H1 (cell line): Measurements from ENCODE around the gene DIO3. TPM values are rescaled to one million over a fixed set of nuclear protein-coding genes. Genes with fewer than 3 reads are reported as not detected.
A peak's percentile ranks its signal among the peaks of the same experiment; 100 is the strongest.

Experiments
- CTCF ChIA-PET: fragments of 300-600 bp; sonication (Branson Sonifier 250); formaldehyde crosslinking; loops from one replicate; lab custom pipeline; 2021; ENCODE audit not compliant: partially characterized antibody; lab: Charles Lee
- POLR2A ChIA-PET: fragments of 300-600 bp; sonication (Branson Sonifier 250); formaldehyde crosslinking; loops from one replicate; lab custom pipeline; 2021; ENCODE audit warnings: inconsistent platforms; ENCODE audit not compliant: partially characterized antibody; lab: Charles Lee
- DNase-seq, 2 experiments: peaks; one replicate each; pipeline versions ENCODE4 v3.0.0 to v3.0.0-alpha.2; 2010 to 2022; ENCODE audit warnings: low spot score in 2 of 2, low read depth in 1 of 2, mixed read lengths in 1 of 2
- FAIRE-seq: peaks from 2 replicates; lab custom pipeline; 2011; peaks lifted over from hg19 to GRCh38; lab: Jason Lieb, UNC
- H2AFZ ChIP-seq: 2 replicates; pipeline ENCODE4 v1.8.1; 2012; ENCODE audit warnings: low read length, inconsistent platforms
- H2AK5ac ChIP-seq: 2 replicates; pipeline ENCODE4 v1.6.1; 2013; ENCODE audit warnings: low read depth, low read length
- H2BK120ac ChIP-seq: replicated peaks from 2 replicates; pipeline ENCODE3; 2013; ENCODE audit warnings: low read depth, low read length, inconsistent platforms
- H2BK12ac ChIP-seq: 2 replicates; pipeline ENCODE4 v1.6.1; 2013; ENCODE audit warnings: low read depth, low read length
- H2BK15ac ChIP-seq: 2 replicates; pipeline ENCODE4 v1.6.1; 2013; ENCODE audit warnings: low read length
- H2BK20ac ChIP-seq: 2 replicates; pipeline ENCODE4 v1.6.1; 2013; ENCODE audit warnings: low read length
- H2BK5ac ChIP-seq: 2 replicates; pipeline ENCODE4 v1.6.1; 2013; ENCODE audit warnings: low read depth, low read length
- H3K14ac ChIP-seq: 2 replicates; pipeline ENCODE4 v1.6.1; 2013; ENCODE audit warnings: inconsistent platforms; ENCODE audit not compliant: insufficient read length
- H3K18ac ChIP-seq: 2 replicates; pipeline ENCODE4 v1.6.1; 2013; ENCODE audit warnings: low read length; ENCODE audit errors: extremely low read depth
- H3K23ac ChIP-seq: 2 replicates; pipeline ENCODE4 v1.6.1; 2013; ENCODE audit warnings: inconsistent platforms; ENCODE audit not compliant: insufficient read length
- H3K23me2 ChIP-seq: 2 replicates; pipeline ENCODE4 v1.6.1; 2013; ENCODE audit warnings: low read depth, low read length
- H3K27ac ChIP-seq: 2 replicates; pipeline ENCODE4 v1.6.1; 2011; ENCODE audit warnings: low read depth, low read length, inconsistent platforms
- H3K27me3 ChIP-seq, 4 experiments: replicated peaks in 1 of 4; 1 replicate in 1 of 4; 2 replicates in 3 of 4; pipeline versions ENCODE4 v1.6.1 to v1.8.1; 2011 to 2013; ENCODE audit warnings: low read length in 3 of 4, mild to moderate bottlenecking in 3 of 4, inconsistent platforms in 2 of 4, mixed read lengths in 2 of 4, moderate library complexity in 1 of 4; ENCODE audit not compliant: control insufficient read depth in 3 of 4, insufficient read depth in 3 of 4; ENCODE audit errors: extremely low read depth in 1 of 4
- H3K36me3 ChIP-seq, 4 experiments: 2 replicates each; pipeline versions ENCODE4 v1.6.1 to v1.8.1; 2011 to 2013; ENCODE audit warnings: mild to moderate bottlenecking in 4 of 4, low read length in 3 of 4, moderate library complexity in 2 of 4, control low read depth in 1 of 4, inconsistent platforms in 1 of 4; ENCODE audit not compliant: insufficient read depth in 4 of 4, control insufficient read depth in 2 of 4
- H3K4ac ChIP-seq: replicated peaks from 2 replicates; pipeline ENCODE3; 2013; ENCODE audit warnings: low read length, low read depth, mixed read lengths, inconsistent platforms; ENCODE audit not compliant: insufficient read length
- H3K4me1 ChIP-seq, 4 experiments: replicated peaks in 1 of 4; 1 replicate in 1 of 4; 2 replicates in 3 of 4; pipeline versions ENCODE4 v1.6.1 to v1.8.1; 2011 to 2013; ENCODE audit warnings: low read length in 3 of 4, inconsistent platforms in 2 of 4, mixed read lengths in 1 of 4; ENCODE audit not compliant: insufficient read depth in 4 of 4, control insufficient read depth in 3 of 4
- H3K4me2 ChIP-seq, 2 experiments: 2 replicates each; pipeline versions ENCODE4 v1.6.1 to v1.8.1; 2011 to 2013; ENCODE audit warnings: low read depth in 2 of 2, low read length in 2 of 2, control low read depth in 1 of 2, inconsistent platforms in 1 of 2, mild to moderate bottlenecking in 1 of 2; ENCODE audit not compliant: insufficient read depth in 1 of 2
- H3K4me3 ChIP-seq, 4 experiments: fragments of 200-600, 300-600 bp in 1 of 4; sonication (generic), shearing (Covaris generic), sonication (Bioruptor Twin) in 1 of 4; 2 replicates each; pipeline versions ENCODE4 v1.5.1 to v1.8.1; 2011 to 2016; ENCODE audit warnings: low read length in 4 of 4, low read depth in 3 of 4, control low read depth in 2 of 4, inconsistent platforms in 2 of 4, mild to moderate bottlenecking in 2 of 4, mixed read lengths in 1 of 4, moderate library complexity in 1 of 4; ENCODE audit not compliant: insufficient read depth in 2 of 4; ENCODE audit errors: extremely low read depth in 1 of 4
- H3K56ac ChIP-seq: replicated peaks from 2 replicates; pipeline ENCODE3; 2013; ENCODE audit warnings: low read depth, mild to moderate bottlenecking, mixed read lengths, low read length, inconsistent platforms; ENCODE audit not compliant: insufficient read length
- H3K79me1 ChIP-seq: 2 replicates; pipeline ENCODE4 v1.6.1; 2013; ENCODE audit warnings: low read depth, low read length, control low read depth
- H3K79me2 ChIP-seq, 2 experiments: 2 replicates each; pipeline versions ENCODE4 v1.6.1 to v1.8.1; 2012 to 2013; ENCODE audit warnings: low read length in 2 of 2, mild to moderate bottlenecking in 2 of 2, inconsistent platforms in 1 of 2; ENCODE audit not compliant: insufficient read depth in 2 of 2, control insufficient read depth in 1 of 2
- H3K9ac ChIP-seq, 4 experiments: replicated peaks in 1 of 4; 1 replicate in 1 of 4; 2 replicates in 3 of 4; pipeline versions ENCODE4 v1.6.1 to v1.8.1; 2011 to 2013; ENCODE audit warnings: low read depth in 3 of 4, low read length in 3 of 4, control low read depth in 2 of 4, mild to moderate bottlenecking in 2 of 4, moderate library complexity in 2 of 4, inconsistent platforms in 1 of 4; ENCODE audit errors: extremely low read depth in 1 of 4
- H3K9me3 ChIP-seq, 2 experiments: 2 replicates each; pipeline versions ENCODE4 v1.6.1 to v1.8.1; 2012 to 2013; ENCODE audit warnings: mild to moderate bottlenecking in 2 of 2, moderate library complexity in 2 of 2, control low read depth in 1 of 2, inconsistent platforms in 1 of 2, low read depth in 1 of 2, low read length in 1 of 2, mixed read lengths in 1 of 2; ENCODE audit not compliant: insufficient read depth in 2 of 2
- H4K20me1 ChIP-seq, 2 experiments: replicated peaks in 1 of 2; 2 replicates each; pipeline versions ENCODE3 to v1.8.1; 2011 to 2013; ENCODE audit warnings: inconsistent platforms in 2 of 2, low read length in 2 of 2, mild to moderate bottlenecking in 1 of 2; ENCODE audit not compliant: insufficient read depth in 2 of 2, control insufficient read depth in 1 of 2
- H4K5ac ChIP-seq: 2 replicates; pipeline ENCODE4 v1.6.1; 2013; ENCODE audit warnings: low read length, low read depth, mixed read lengths, inconsistent platforms; ENCODE audit not compliant: insufficient read length
- H4K8ac ChIP-seq: 2 replicates; pipeline ENCODE4 v1.8.0; 2013; ENCODE audit warnings: mild to moderate bottlenecking, moderate library complexity, low read length, inconsistent platforms; ENCODE audit not compliant: insufficient read depth; ENCODE audit errors: extremely low read depth
- H4K91ac ChIP-seq: replicated peaks from 2 replicates; pipeline ENCODE3; 2013; ENCODE audit warnings: low read length, mixed read lengths, inconsistent platforms; ENCODE audit not compliant: insufficient read length
- BRCA1 ChIP-seq: IDR thresholded peaks from 2 replicates; pipeline ENCODE4 v1.6.1; 2012; ENCODE audit warnings: low read depth, low read length, improper control_type of control experiment
- RAD21 ChIP-seq, 2 experiments: IDR thresholded peaks in 1 of 2; conservative IDR thresholded peaks in 1 of 2; 2 replicates each; pipeline ENCODE4 v1.6.1; 2011; ENCODE audit warnings: low read depth in 2 of 2, low read length in 2 of 2, improper control_type of control experiment in 1 of 2, inconsistent platforms in 1 of 2, mild to moderate bottlenecking in 1 of 2, moderate library complexity in 1 of 2
- SIX5 ChIP-seq: IDR thresholded peaks from 2 replicates; pipeline ENCODE4 v1.6.1; 2011; ENCODE audit warnings: mild to moderate bottlenecking, low read depth, low read length
- WGBS, 2 experiments: shearing (Covaris generic) in 1 of 2; methylation state at CpG; one replicate each; pipeline versions ENCODE4 v1.1.6 to v1.1.7; 2013 to 2015; ENCODE audit warnings: low lambda C conversion rate in 2 of 2, mixed read lengths in 2 of 2, inconsistent platforms in 1 of 2, low coverage in 1 of 2, missing lambda C conversion rate in 1 of 2; ENCODE audit not compliant: insufficient replicate concordance in 2 of 2, insufficient coverage in 1 of 2, insufficient read length in 1 of 2; ENCODE audit errors: extremely low coverage in 1 of 2, missing lambda C conversion rate in 1 of 2; 5-methylcytosine and 5-hydroxymethylcytosine counted together
- polyA plus RNA-seq, 7 experiments: library from polyadenylated mRNA; depleted of rRNA in 3 of 7; stranded (reverse) in 5 of 7; unstranded in 2 of 7; fragments of >200 nt in 5 of 7; fragments of 200-250 nt in 2 of 7; gene quantifications; 1 replicate in 5 of 7; 2 replicates in 1 of 7; 4 replicates in 1 of 7; pipeline versions ENCODE4 v1.2.1 to v1.2.3, GENCODE V29; 2011 to 2013; ENCODE audit warnings: missing spikeins in 2 of 7, mixed read lengths in 2 of 7
- total RNA-seq: library from RNA; stranded (reverse); fragmentation: NEBNext Ultra II Directional; extraction: Animal tissue kit (Norgen Biotek cat#: 25700); gene quantifications from 2 replicates; pipeline ENCODE4 v1.2.1, GENCODE V29; 2021
- TF ChIP-seq, protein P1 (sequence below), 3 experiments: IDR thresholded peaks; 1 replicate in 2 of 3; 2 replicates in 1 of 3; pipeline versions ENCODE4 v1.5.1 to v1.6.1; 2011; ENCODE audit warnings: low read length in 3 of 3, mild to moderate bottlenecking in 3 of 3, inconsistent platforms in 2 of 3, low read depth in 1 of 3, moderate library complexity in 1 of 3; ENCODE audit not compliant: insufficient read depth in 1 of 3; ENCODE audit errors: control extremely low read depth in 1 of 3

The DIO3 gene
- total and polyA plus RNA-seq, 2 of the 8 experiments (the other 6 are each of a cell fraction or from before 2014, with no cell fraction given): 0.17 to 0.19 TPM

DNA sequence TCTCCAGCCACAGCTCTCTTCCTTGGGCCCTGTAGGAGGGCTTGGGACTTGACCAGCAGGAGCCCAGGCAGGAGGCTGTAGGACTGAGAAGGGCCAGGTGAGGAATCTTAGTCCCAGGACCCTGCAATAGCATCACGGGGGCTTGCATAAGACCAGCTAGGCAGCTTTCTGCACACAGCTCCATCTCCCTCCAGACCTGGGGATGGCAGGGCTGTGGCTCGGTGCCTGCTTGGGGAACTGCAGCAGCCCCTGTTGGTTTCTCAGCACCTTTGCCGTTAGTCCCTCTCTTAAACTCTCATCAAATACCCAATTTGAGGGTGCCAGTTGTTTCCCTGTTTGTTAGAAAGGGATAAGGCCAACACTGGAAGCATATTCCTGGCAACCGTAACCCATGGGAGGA lies 14.3 kb downstream of the DIO3 start:
- Histone ChIP-seq H3K18ac (no peak overlapping the region), H2BK5ac (no peak overlapping the region), H2AFZ (no peak overlapping the region), H3K4me3 (no peak overlapping the region), H3K9me3 (no peaks in the 10 kb centered on the region; a peak in 1 of 4 replicates), H3K4me1 (no peaks in the 10 kb centered on the region), H3K23ac (no peak overlapping the region), H3K23me2 (no peaks in the 10 kb centered on the region), H3K79me1 (no peaks in the 10 kb centered on the region), H4K8ac (no peak overlapping the region), H2BK12ac (no peak overlapping the region), H2BK15ac (no peak overlapping the region), H3K27ac (no peak overlapping the region), H4K5ac (no peak overlapping the region), H3K27me3 (peaks cover 0 to 4% (median 0%) of the 10 kb centered on the region in 4 experiments; a peak in 3 of 7 replicates), H3K36me3 (no peaks in the 10 kb centered on the region), H3K56ac (no peak overlapping the region), H3K4ac (no peak overlapping the region), H2BK120ac (no peak overlapping the region), H4K20me1 (peaks cover 0 to 2% of the 10 kb centered on the region in 2 experiments), H3K14ac (no peak overlapping the region), H3K4me2 (no peak overlapping the region), H4K91ac (no peak overlapping the region), H3K9ac (no peak overlapping the region), H2BK20ac (no peak overlapping the region), H3K79me2 (no peaks in the 10 kb centered on the region), H2AK5ac (no peak overlapping the region)
- CTCF ChIA-PET: interaction anchor here (1.1 to 1.3 kb wide), 3 partner anchors 9 to 48 kb away, joined by 3 to 6 read pairs (median 3); no protein-coding TSS in a partner anchor
- 82% methylated on average over 4 of the region's 4 CpGs; no CpG with 5 or more reads in 1 of the 2 experiments for WGBS, 2 experiments
- DNase-seq (no peak), FAIRE-seq (no peak)
- TF ChIP-seq, protein P1, sequence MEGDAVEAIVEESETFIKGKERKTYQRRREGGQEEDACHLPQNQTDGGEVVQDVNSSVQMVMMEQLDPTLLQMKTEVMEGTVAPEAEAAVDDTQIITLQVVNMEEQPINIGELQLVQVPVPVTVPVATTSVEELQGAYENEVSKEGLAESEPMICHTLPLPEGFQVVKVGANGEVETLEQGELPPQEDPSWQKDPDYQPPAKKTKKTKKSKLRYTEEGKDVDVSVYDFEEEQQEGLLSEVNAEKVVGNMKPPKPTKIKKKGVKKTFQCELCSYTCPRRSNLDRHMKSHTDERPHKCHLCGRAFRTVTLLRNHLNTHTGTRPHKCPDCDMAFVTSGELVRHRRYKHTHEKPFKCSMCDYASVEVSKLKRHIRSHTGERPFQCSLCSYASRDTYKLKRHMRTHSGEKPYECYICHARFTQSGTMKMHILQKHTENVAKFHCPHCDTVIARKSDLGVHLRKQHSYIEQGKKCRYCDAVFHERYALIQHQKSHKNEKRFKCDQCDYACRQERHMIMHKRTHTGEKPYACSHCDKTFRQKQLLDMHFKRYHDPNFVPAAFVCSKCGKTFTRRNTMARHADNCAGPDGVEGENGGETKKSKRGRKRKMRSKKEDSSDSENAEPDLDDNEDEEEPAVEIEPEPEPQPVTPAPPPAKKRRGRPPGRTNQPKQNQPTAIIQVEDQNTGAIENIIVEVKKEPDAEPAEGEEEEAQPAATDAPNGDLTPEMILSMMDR (IDR thresholded peaks at IDR 0.05; ENCODE audit: control extremely low read depth in 1 of 3, insufficient read depth in 1 of 3, low read depth in 1 of 3, low read length in 3 of 3): peak; percentile 34 to 49 (median 36); a peak in 3 of 4 replicates
- TF ChIP-seq BRCA1 (no peak), SIX5 (no peak), RAD21 (IDR thresholded peaks at IDR 0.05 in 1 of 2, conservative IDR thresholded peaks at IDR 0.05 in 1 of 2; ENCODE audit: low read depth in 2 of 2, low read length in 2 of 2) (peak; percentile 43 to 49)
- POLR2A ChIA-PET: no interaction called here
